Right atrium auricular region (tissue), 2 donors: ENCODE data around the gene NQO1. TPM values are rescaled to one million over a fixed set of nuclear protein-coding genes. Genes with fewer than 3 reads are reported as not detected.

Experiments
- DNase-seq: peaks from one replicate; pipeline ENCODE4 v3.0.0-alpha.2; 2019; ENCODE audit warnings: low spot score
- H3K27ac ChIP-seq, 2 donors: fragments of 200-600 bp; sonication (generic); 1 replicate in 1 of 2; 2 replicates in 1 of 2; pipeline ENCODE4 v1.5.1; 2016 to 2019
- H3K27me3 ChIP-seq, 2 donors: fragments of 200-600 bp; sonication (generic); one replicate each; pipeline versions ENCODE4 v1.5.1 to v1.6.0; 2017 to 2019
- H3K36me3 ChIP-seq: fragments of 200-600 bp; sonication (generic); one replicate; pipeline ENCODE4 v1.5.1; 2016
- H3K4me1 ChIP-seq, 2 donors: fragments of 200-600 bp; sonication (generic); one replicate each; pipeline versions ENCODE4 v1.5.1 to v1.6.0; 2017 to 2019
- H3K4me3 ChIP-seq, 2 donors: fragments of 200-600 bp; sonication (generic); 1 replicate in 1 of 2; 2 replicates in 1 of 2; pipeline ENCODE4 v1.5.1; 2017 to 2019; ENCODE audit warnings: mild to moderate bottlenecking in 1 of 2, moderate library complexity in 1 of 2
- H3K9me3 ChIP-seq, 2 donors: fragments of 200-600 bp; sonication (generic); one replicate each; pipeline ENCODE4 v1.5.1; 2019
- total RNA-seq, 2 donors: library from RNA; depleted of rRNA; stranded (reverse); fragments of >200 nt; gene quantifications; one replicate each; pipeline ENCODE4 v1.1.0, GENCODE V29; 2016
- TF ChIP-seq, protein P1 (sequence below), 2 donors: fragments of 200-600 bp; sonication (generic); IDR thresholded peaks; one replicate each; pipeline ENCODE4 v1.5.1; 2019; ENCODE audit warnings: antibody characterized with exemption in 2 of 2

The NQO1 gene
- total RNA-seq, 2 donors from 2014 or later, result 41.8 to 62.9 TPM

DNA sequence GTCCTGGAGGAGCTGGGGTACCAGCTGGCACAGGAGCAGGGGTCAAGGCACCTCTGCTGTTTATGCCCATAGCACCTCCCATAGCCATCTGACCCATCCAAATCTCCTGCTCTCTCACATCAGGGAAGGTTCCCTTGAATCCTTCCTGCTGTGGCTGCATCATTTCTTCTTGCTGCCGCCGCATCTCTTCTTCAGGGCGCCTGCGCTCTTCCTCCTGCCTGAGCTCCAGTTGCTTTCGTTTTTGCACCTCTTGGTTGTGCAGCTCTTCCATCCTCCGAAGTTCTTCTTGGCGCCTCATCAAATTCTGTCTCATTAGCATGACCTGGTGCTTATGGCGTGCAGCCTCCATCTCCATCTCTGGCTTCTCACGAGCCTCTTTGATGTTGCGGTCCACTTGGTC is 30.3 kb upstream of the NQO1 start:
- no peak overlapping the region for H3K27ac ChIP-seq
- peaks cover 0 to 21% of the 10 kb centered on the region in 2 donors for H3K4me1 ChIP-seq
- no peak for DNase-seq
- H3K4me3 ChIP-seq, result no peak overlapping the region
- no peaks in the 10 kb centered on the region for H3K27me3 ChIP-seq
- TF ChIP-seq, protein P1, sequence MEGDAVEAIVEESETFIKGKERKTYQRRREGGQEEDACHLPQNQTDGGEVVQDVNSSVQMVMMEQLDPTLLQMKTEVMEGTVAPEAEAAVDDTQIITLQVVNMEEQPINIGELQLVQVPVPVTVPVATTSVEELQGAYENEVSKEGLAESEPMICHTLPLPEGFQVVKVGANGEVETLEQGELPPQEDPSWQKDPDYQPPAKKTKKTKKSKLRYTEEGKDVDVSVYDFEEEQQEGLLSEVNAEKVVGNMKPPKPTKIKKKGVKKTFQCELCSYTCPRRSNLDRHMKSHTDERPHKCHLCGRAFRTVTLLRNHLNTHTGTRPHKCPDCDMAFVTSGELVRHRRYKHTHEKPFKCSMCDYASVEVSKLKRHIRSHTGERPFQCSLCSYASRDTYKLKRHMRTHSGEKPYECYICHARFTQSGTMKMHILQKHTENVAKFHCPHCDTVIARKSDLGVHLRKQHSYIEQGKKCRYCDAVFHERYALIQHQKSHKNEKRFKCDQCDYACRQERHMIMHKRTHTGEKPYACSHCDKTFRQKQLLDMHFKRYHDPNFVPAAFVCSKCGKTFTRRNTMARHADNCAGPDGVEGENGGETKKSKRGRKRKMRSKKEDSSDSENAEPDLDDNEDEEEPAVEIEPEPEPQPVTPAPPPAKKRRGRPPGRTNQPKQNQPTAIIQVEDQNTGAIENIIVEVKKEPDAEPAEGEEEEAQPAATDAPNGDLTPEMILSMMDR (IDR thresholded peaks at IDR 0.05), result no peak
- H3K9me3 ChIP-seq, result no peaks in the 10 kb centered on the region
- H3K36me3 ChIP-seq, result peaks cover 3% of the 10 kb centered on the region

DNA sequence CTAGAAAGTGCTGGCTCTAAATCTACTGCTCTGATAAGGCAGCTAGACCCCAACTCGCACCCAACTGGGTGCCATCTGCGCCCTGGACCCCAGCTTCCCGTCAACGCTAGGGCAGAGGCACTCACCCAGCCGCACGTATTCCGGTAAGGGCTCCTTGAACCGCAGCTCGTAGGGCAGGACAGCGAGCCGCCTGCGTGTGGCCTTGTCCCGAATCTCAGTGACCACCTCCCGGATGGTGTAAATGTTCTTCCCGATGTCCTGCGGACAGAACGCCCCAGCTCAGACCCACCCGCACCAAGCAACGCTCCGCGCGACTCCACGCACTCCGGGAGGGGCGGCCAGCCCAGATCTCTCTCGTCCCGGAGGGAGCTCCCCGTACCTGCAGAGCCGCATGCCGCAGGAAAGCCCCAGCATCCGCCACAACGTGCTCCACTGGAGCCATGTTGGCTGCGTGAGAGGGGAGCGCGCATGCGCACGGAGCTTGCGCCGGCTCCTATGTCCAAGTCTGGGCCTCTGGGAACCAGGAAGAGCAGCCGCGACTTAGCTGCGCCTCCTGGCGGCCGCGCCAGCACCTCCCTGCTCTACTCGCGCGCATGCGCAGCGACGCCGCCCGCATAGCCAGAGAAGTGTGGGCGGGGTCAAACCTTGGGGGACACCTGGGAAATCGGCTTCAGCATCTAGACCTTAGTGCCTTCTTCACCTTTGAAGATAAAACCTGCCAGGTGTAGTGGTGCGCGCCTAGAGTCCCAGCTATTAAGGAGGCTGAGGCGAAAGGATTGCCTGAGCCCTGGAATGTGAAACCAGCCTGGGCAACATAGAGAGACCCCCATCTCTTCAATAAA is 28.3 kb upstream of the NQO1 start, which contains the start of gene NOB1:
Gene NOB1 (minus strand): TSS at position 458 of the 842 bp plus-strand sequence. CDS start 16 bp downstream, at position 442.
- peaks cover 0 to 21% of the 10 kb centered on the region in 2 donors for H3K4me1 ChIP-seq
- no peaks in the 10 kb centered on the region for H3K9me3 ChIP-seq
- peak; percentile 94 for DNase-seq
- TF ChIP-seq, protein P1 (IDR thresholded peaks at IDR 0.05), result peak; percentile 97 to 99
- H3K27me3 ChIP-seq, result no peaks in the 10 kb centered on the region
- H3K27ac ChIP-seq, result peak within 1 kb of the TSS; percentile 60 to 71
- H3K36me3 ChIP-seq, result peaks cover 23% of the 10 kb centered on the region
- H3K4me3 ChIP-seq, result peak within 1 kb of the TSS; percentile 66 to 88

DNA sequence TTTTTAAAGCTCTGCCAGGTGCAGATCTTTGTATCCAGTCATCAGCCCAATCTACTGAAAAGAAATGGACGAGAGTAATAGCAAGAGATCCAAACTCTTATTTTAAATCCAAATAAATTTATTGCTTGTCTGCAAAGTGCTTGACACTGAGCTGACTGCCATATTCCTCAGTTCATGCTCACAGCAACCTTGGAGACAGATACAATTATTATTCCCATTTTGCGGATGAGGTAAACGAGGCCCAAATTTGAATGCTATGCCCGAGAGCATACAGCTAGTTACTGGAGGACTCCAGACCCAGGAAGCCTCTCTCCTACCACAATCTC is 27.7 kb upstream of the NQO1 start:
- TF ChIP-seq, protein P1 (IDR thresholded peaks at IDR 0.05), result no peak
- Histone ChIP-seq H3K36me3 (peaks cover 29% of the 10 kb centered on the region), H3K9me3 (no peaks in the 10 kb centered on the region), H3K27ac (peak overlapping the region; percentile 60 to 71), H3K27me3 (no peaks in the 10 kb centered on the region), H3K4me3 (peak overlapping the region; percentile 66 to 88), H3K4me1 (peaks cover 0 to 21% of the 10 kb centered on the region in 2 donors)
- no peak for DNase-seq

DNA sequence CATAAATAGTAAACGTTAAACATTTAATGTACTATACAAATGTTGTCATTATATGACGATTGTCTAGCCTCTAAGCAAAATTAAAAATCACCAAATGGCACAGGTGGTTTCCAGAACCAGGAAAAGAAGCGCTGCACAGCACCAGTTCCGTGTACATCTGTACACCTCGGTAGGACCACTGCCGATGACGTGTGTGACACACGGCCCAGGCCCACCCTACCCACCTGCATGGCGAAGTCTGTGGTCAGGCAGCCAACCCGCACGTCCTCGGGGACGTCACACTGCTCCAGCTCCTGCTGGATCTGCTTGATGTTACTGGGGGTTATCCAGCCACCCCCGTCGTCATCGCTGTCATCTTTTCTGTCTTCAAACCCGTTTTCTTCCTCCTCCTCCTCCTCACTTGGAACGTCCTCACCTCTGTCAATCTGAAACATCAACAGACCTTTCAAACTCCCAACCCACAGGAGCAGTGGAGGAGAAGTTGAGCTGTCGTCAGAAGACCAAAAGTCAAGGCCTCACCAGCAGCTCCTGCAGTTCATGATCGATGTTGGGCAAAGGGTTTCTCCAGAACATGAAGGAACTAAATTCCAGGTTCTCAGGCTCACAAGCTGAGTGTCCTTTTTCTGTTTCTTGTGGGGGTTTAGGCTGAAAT is 22.5 kb upstream of the NQO1 start:
- TF ChIP-seq, protein P1 (IDR thresholded peaks at IDR 0.05), result no peak
- H3K27ac ChIP-seq, result no peak overlapping the region
- no peaks in the 10 kb centered on the region for H3K27me3 ChIP-seq
- peaks cover 80% of the 10 kb centered on the region for H3K36me3 ChIP-seq
- H3K4me1 ChIP-seq, result peaks cover 0 to 16% of the 10 kb centered on the region in 2 donors
- no peak overlapping the region for H3K4me3 ChIP-seq
- no peak for DNase-seq
- H3K9me3 ChIP-seq, result no peaks in the 10 kb centered on the region

DNA sequence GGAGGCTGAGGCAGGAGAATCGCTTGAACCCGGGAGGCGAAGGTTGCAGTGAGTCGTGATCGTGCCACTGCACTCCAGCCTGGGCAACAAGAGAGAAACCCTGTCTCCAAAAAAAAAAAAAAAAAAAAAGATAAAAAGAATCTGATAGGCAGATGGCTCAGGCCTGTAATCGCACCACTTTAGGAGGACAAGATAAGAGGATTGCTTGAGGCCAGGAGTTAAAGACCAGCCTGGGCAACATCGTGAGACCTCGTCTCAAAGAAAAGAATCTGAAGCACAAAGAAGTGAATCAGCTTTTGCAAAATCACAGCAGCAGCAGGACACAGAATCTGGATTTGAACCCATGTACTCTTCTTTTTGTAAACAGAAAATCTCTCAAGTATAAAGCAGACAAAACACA is 20.8 kb upstream of the NQO1 start:
- no peak overlapping the region for H3K4me3 ChIP-seq
- no peaks in the 10 kb centered on the region for H3K4me1 ChIP-seq
- no peaks in the 10 kb centered on the region for H3K9me3 ChIP-seq
- DNase-seq, result no peak
- TF ChIP-seq, protein P1 (IDR thresholded peaks at IDR 0.05), result no peak
- no peaks in the 10 kb centered on the region for H3K27me3 ChIP-seq
- H3K27ac ChIP-seq, result no peak overlapping the region
- H3K36me3 ChIP-seq, result peaks cover 97% of the 10 kb centered on the region
